Osteoblast (primary cell): ENCODE results near the gene LPO. TPM values are rescaled to one million over a fixed set of nuclear protein-coding genes. Genes with fewer than 3 reads are reported as not detected.

ENCODE experiments used
- DNase-seq: peaks from one replicate; pipeline ENCODE4 v3.0.0; 2011; ENCODE audit warnings: low spot score, mixed read lengths; ENCODE audit not compliant: insufficient read length; ENCODE audit errors: missing footprints
- H2AFZ ChIP-seq: 2 replicates; pipeline ENCODE4 v1.6.0; 2011; ENCODE audit warnings: mild to moderate bottlenecking, low read length
- H3K27ac ChIP-seq: 2 replicates; pipeline ENCODE4 v1.5.1; 2011; ENCODE audit warnings: mild to moderate bottlenecking, low read depth, low read length, moderate library complexity
- H3K27me3 ChIP-seq: 2 replicates; pipeline ENCODE4 v1.6.0; 2012; ENCODE audit warnings: mild to moderate bottlenecking, control low read depth, inconsistent platforms, low read length, moderate library complexity; ENCODE audit not compliant: insufficient read depth
- H3K36me3 ChIP-seq: 2 replicates; pipeline ENCODE4 v1.5.1; 2011; ENCODE audit warnings: mild to moderate bottlenecking, low read length, control low read depth, moderate library complexity; ENCODE audit not compliant: insufficient read depth
- H3K4me1 ChIP-seq: 2 replicates; pipeline ENCODE4 v1.5.1; 2011; ENCODE audit warnings: mild to moderate bottlenecking, low read length, control low read depth, moderate library complexity; ENCODE audit not compliant: insufficient read depth
- H3K4me2 ChIP-seq: 2 replicates; pipeline ENCODE4 v1.6.0; 2011; ENCODE audit warnings: mild to moderate bottlenecking, low read length; ENCODE audit not compliant: insufficient read depth
- H3K4me3 ChIP-seq: fragments of 200-600 bp; sonication (generic); 3 replicates; pipeline ENCODE4 v1.5.1; 2012; ENCODE audit warnings: mild to moderate bottlenecking, low read length, inconsistent platforms; ENCODE audit not compliant: insufficient read depth
- H3K79me2 ChIP-seq: 2 replicates; pipeline ENCODE4 v1.6.0; 2012; ENCODE audit warnings: mild to moderate bottlenecking, low read length, control low read depth, inconsistent platforms; ENCODE audit not compliant: insufficient read depth
- H3K9me3 ChIP-seq: 2 replicates; pipeline ENCODE4 v1.5.1; 2011; ENCODE audit warnings: low read depth, low read length, control low read depth
- H4K20me1 ChIP-seq: 2 replicates; pipeline ENCODE4 v1.6.0; 2012; ENCODE audit warnings: mild to moderate bottlenecking, low read length, control low read depth; ENCODE audit not compliant: insufficient read depth
- CTCF ChIP-seq: IDR thresholded peaks from 2 replicates; pipeline ENCODE4 v1.5.1; 2011; ENCODE audit warnings: mild to moderate bottlenecking, low read depth, low read length, moderate library complexity; ENCODE audit errors: extremely low read depth
- total RNA-seq: library from RNA; depleted of rRNA; stranded (reverse); fragments of >200 nt; gene quantifications from 2 replicates; pipeline ENCODE4 v1.2.3, GENCODE V29; 2012

Gene LPO
- total RNA-seq, 1 donor, result not detected

- TF ChIP-seq CTCF, result no peak
- no peaks in the 10 kb centered on the region for H3K27me3 ChIP-seq
- H3K36me3 ChIP-seq, result no peaks in the 10 kb centered on the region
Measured at GRCh38 chr17:58311429-58311894, 73.1 kb downstream of the LPO start.

GRCh38 chr17:58312021-58312630 lies 73.7 kb downstream of the LPO start:
- no peak overlapping the region for H2AFZ ChIP-seq
- H3K79me2 ChIP-seq, result no peaks in the 10 kb centered on the region
- H3K4me1 ChIP-seq, result no peaks in the 10 kb centered on the region
- no peaks in the 10 kb centered on the region for H3K27me3 ChIP-seq
- no peak overlapping the region for H3K4me3 ChIP-seq
- TF ChIP-seq CTCF, result no peak
- H3K27ac ChIP-seq, result no peak overlapping the region
- DNase-seq, result peak; percentile 58
- no peak overlapping the region for H3K4me2 ChIP-seq
- H4K20me1 ChIP-seq, result no peaks in the 10 kb centered on the region
- no peaks in the 10 kb centered on the region for H3K36me3 ChIP-seq
- H3K9me3 ChIP-seq, result no peaks in the 10 kb centered on the region

More at GRCh38 chr17:58311429-58311894, 73.1 kb downstream of the LPO start:
- H3K4me3 ChIP-seq, result no peak overlapping the region
- H4K20me1 ChIP-seq, result no peaks in the 10 kb centered on the region
- no peaks in the 10 kb centered on the region for H3K4me1 ChIP-seq
- no peak overlapping the region for H2AFZ ChIP-seq
- H3K9me3 ChIP-seq, result no peaks in the 10 kb centered on the region
- DNase-seq, result peak; percentile 68
- no peak overlapping the region for H3K27ac ChIP-seq
- H3K4me2 ChIP-seq, result no peak overlapping the region
- H3K79me2 ChIP-seq, result no peaks in the 10 kb centered on the region

DNA sequence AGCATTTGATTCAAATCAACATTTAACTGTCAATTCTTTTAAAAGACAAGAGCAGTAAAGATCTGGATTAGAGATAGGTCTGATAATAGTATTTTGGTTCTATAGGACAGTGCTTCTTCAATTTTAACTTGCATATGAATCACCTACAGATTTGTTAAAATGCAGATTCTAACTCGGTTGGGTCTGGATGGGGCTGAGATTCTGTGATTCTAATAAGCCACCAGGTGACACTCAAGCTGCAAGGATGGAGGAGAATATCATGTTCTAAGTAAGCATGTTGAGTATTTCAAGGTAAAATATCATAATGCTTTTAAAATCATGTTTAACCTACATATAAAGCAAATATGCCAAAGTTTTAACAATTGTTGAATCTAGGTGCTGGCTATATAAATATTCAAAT lies 74.4 kb downstream of the LPO start:
- TF ChIP-seq CTCF, result no peak
- Histone ChIP-seq H3K36me3 (no peaks in the 10 kb centered on the region), H3K4me2 (no peak overlapping the region), H3K27me3 (no peaks in the 10 kb centered on the region), H2AFZ (no peak overlapping the region), H3K27ac (no peak overlapping the region), H3K4me1 (no peaks in the 10 kb centered on the region), H3K79me2 (no peaks in the 10 kb centered on the region), H3K9me3 (no peaks in the 10 kb centered on the region), H4K20me1 (no peaks in the 10 kb centered on the region), H3K4me3 (no peak overlapping the region)
- DNase-seq, result peak; percentile 63

DNA sequence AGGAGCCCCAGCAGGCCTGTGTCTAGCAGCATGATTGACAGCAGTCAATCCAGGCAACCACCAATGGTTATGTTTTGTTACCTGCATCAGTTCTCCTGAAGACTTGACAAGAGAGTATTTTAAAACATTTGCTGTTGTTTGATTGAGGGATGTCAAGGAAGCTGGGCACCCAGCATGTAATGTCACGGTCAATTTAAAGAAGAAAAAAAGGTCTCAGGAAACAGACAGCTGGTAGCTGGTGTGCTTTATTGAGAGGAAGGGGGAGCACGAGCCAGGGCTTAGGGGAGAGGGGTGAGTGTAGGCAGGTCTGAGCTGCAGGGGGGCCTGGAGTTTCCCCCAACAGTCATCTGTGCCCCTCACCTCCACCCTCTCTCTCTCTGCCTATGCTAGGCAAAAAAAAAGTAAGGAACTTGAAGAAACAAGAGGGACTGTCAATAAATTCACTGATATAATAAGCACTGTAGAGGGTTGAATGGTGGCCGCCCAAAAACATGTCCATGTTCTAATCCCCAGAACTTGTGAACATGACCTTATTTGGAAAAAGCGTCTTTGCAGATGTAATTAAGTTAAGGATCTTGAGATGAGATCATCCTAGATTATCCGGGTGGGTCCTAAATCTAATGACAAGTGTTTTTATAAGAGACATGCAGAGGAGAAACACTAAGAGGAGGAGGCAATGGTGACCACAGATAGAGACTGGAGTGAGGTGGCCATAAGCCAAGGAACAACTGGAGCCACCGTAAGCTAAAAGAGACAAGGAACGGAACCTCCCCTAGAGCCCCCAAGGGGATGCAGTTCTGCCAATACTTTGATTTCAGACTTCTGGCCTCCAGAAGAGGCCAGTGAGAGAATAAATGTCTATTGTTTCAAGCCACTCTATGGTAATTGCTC lies 75.7 kb downstream of the LPO start:
- TF ChIP-seq CTCF, result no peak
- Histone ChIP-seq H3K9me3 (no peaks in the 10 kb centered on the region), H3K36me3 (no peaks in the 10 kb centered on the region), H3K27ac (no peak overlapping the region), H3K79me2 (no peaks in the 10 kb centered on the region), H3K4me3 (no peak overlapping the region), H3K27me3 (no peaks in the 10 kb centered on the region), H3K4me1 (no peaks in the 10 kb centered on the region), H3K4me2 (no peak overlapping the region), H4K20me1 (no peaks in the 10 kb centered on the region), H2AFZ (no peak overlapping the region)
- DNase-seq, result peak; percentile 68
